GM19238 (cell line): Measurements from ENCODE around the gene TFIP11.
"Not testable (repeated sequence)": the region's sequence is repeated elsewhere in the genome, so short reads cannot be mapped to it uniquely, and the experiment has no call there.

ENCODE experiments used
- DNase-seq: peaks from one replicate; pipeline ENCODE4 v3.0.0; 2011; ENCODE audit warnings: low spot score; ENCODE audit not compliant: insufficient read length

Gene TFIP11

GRCh38 chr22:26541167-26541819 is 29.0 kb upstream of the TFIP11 start:
- no peak for DNase-seq

DNA sequence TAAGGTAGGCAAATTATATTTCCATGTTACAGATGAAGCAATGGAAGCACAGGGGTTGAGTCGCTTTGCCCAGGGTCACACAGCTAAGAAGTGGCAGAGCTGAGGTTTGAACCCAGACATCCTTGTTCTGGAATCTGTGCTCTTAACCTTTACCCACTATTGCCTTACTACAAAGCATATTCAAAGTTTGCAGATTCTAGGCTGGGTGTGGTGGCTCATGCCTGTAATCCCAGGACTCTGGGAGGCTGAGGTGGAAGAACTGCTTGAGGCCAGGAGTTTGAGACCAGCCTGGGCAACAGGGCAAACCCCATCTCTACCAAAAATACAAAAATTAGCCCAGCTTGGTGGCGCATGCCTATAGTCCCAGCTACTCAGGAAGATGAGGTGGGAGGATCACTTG is 27.8 kb upstream of the TFIP11 start:
- DNase-seq, result no peak

GRCh38 chr22:26536762-26537134 is 24.5 kb upstream of the TFIP11 start:
- no peak for DNase-seq

GRCh38 chr22:26536056-26536761 is 23.9 kb upstream of the TFIP11 start:
- DNase-seq, result no peak

DNA sequence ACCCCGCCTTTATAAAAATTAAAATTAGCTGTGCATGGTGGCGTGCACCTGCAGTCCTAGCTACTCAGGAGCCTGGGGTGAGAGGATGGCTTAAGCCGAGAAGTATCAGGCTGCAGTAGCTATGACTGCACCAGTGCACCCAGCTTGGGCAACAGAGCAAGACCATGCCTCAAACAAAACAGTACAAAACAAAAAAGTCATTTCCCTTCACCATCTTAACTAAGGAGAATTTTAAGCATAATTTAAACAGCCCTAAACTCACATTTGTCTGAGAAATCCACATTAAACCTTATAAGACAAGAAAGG is 23.3 kb upstream of the TFIP11 start:
- DNase-seq, result no peak

- DNase-seq, result no peak
Observed at GRCh38 chr22:26534874-26535602, 22.8 kb upstream of the TFIP11 start.

- DNase-seq, result no peak
Observed at GRCh38 chr22:26534171-26534855, 22.0 kb upstream of the TFIP11 start.

DNA sequence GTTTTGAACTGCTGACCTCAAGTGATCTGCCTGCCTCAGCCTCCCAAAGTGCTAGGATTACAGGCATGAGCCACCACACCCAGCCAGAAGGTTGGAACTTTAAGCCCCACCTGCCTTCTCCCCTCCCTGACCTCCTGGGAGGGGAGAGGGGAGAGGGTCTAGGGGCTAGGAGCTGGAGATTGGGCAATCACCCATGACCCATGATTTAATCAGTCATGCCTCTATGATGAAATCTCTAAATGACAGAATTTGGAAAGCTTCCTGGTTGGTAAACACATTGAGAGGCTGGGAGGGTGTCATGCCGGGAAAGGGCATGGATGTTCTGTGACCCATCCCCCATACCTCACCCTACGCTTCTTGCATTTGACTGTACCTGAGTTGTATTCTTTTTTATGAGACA is 17.1 kb upstream of the TFIP11 start:
- no peak for DNase-seq

- DNase-seq, result not testable (repeated sequence)
Observed at GRCh38 chr22:26528518-26528917, 16.2 kb upstream of the TFIP11 start.

- DNase-seq, result no peak
Observed at GRCh38 chr22:26527574-26528465, 15.5 kb upstream of the TFIP11 start.

DNA sequence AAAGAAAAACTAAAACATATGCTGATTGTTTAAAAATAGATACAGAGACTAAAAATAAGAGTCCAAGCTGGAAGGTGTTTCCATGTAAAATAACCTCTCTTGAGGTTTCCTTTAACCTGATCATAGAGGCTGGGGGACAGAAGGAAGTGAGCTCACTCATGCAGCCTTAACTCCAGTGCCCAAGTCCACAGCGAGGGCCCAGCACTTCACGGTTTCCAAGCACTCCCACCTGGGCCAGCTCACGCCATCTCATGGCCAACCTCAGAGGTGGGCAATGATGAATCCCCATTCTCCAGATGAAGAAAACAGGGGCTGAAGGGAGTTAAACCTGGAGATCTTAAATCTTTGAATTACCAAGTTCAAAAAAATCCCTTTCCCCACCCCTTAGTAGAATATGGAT is 14.9 kb upstream of the TFIP11 start:
- DNase-seq, result no peak

DNA sequence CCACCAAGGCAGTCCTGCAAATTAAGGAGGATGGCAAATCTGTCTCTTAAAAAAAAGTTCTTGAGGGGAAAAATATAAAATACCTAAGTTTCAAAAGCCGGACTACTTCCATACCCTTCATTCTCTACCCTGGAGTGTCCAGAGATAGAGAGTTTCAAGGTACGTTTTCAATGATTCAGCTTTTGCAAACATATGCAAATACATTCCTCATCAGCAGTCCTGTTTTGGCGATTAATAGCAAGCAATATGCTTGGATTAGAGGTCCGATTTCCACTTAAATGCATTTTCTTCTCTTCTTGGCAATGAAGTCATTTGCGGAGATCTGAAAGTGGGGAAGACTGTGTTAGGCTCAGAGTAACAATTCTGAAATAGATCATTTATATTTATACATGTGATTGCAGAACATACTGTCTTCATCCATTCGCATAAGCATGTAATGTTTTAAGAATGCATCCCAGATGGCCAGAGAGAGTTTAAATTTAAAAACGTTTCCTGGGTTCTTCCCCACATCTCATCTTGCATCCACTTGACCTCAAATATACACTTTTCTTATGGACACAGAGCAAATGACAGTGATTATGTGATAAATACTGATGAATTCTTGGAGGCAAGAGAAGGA is 13.8 kb upstream of the TFIP11 start:
- no peak for DNase-seq

- no peak for DNase-seq
Observed at GRCh38 chr22:26524870-26525269, 12.6 kb upstream of the TFIP11 start.

GRCh38 chr22:26522592-26522991 is 10.3 kb upstream of the TFIP11 start:
- DNase-seq, result no peak

DNA sequence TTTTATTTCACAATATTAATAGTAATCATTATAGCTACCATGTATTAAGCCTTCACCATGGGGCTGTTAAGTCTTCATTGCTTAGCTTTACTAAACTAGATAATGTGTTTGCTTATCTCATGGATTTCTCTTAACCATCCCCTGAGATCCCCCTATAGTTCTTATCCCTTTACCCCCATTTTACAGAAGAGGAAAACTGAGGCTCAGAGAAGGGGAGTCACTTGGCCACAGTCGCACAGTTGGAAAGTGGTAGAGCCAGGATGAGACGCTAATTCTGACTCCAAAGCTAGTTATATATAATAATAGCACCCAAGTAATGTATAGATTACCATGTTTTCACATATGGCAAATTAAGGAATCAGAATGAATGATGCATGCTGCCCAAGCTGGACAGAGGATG is 9.7 kb upstream of the TFIP11 start:
- DNase-seq, result no peak

- no peak for DNase-seq
Observed at GRCh38 chr22:26517429-26517828, 5.2 kb upstream of the TFIP11 start.

- DNase-seq, result no peak
Observed at GRCh38 chr22:26516503-26516902, 4.2 kb upstream of the TFIP11 start.

- no peak for DNase-seq
Observed at GRCh38 chr22:26515931-26516330, 3.7 kb upstream of the TFIP11 start.

GRCh38 chr22:26514419-26515161 is 2.3 kb upstream of the TFIP11 start:
- no peak for DNase-seq

DNA sequence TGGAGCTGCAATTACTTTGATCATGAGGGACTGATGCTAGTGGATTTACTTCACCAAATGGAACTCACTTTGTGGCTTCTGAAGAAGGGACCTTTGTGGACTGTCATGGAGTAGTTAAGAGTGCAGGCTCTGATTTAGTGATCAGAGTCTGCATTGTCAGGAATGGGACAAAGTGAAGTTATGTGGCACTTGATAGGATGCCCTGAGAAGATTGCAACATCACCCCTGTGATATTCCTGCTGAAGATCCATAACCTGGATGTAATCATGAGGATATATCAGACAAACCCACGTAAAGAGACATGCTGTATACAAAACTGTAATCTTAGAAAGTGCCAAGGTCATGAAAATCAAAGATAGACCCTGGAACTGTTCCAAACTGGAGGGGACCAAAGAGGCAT is 1.6 kb upstream of the TFIP11 start:
- no peak for DNase-seq
